ENCODE data around the gene FAM110D.

The FAM110D gene

DNA sequence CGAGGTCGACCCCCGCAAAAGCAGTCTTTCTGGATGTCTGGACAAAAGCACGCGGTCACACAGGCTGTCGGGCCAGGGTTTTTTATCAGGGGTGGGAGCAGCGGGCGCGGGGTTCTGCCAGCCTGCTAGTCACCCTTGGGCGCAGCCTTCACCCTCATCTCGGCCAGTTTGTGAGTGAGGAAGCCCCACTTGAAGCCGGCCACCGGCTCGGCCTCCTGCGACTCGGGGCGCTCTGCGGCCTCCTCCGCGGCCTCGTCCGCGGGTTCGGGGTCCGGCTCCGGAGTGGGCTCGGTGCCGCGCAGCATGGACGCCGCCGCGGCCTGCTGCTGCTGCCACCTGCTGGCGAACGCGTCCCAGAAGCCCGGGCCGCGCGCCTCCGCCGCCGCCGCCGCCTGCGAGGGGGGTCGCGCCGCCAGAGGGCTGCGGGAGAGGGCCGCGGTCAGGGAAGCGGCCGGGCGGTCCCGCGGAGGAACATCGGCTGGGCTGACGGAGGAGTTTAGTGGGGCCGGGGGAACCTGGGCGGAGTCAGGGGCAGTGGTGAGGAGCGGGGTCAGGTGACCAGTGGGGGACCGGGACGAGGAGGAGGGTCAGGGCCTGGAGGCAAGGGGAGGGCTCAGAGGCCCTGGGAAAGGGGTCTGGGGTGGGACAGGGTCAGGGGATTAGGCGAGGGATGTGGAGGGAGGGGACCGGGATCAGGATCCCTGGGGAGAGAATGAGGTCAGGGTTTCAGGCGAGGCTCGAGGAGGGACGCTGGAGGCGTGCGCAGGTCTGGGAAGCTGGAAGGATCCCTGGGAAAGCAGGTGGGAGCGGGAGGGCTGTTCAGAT is 5.4 kb downstream of the FAM110D start:
- DNase-seq: peak; percentile 64

- no peak for DNase-seq
Observed at GRCh38 chr1:26164861-26165842, 6.3 kb downstream of the FAM110D start.

DNA sequence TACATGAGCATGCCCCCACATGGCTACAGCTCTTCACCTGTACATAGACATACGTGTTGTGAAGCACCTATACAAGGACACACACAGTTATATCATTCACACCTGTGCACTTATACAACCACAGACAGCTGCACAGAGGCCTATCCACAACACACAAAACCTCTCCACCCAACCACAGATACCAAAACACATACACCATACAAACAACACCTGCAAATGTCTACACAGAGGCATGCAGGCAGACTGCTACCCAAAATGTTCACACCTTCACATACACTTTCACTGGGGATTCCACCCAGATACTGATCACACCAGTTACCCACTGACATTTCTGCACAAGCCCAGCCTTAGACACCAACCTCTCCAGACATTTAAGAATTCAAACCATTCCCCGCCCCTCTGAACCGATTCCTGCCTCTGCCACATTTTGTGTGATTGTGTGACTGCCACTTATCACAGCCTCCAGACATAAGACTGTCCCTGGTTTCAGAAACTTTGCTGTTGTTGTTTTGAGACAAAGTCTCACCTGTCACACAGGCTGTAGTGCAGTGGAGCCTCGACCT is 7.9 kb downstream of the FAM110D start:
- DNase-seq: no peak

DNA sequence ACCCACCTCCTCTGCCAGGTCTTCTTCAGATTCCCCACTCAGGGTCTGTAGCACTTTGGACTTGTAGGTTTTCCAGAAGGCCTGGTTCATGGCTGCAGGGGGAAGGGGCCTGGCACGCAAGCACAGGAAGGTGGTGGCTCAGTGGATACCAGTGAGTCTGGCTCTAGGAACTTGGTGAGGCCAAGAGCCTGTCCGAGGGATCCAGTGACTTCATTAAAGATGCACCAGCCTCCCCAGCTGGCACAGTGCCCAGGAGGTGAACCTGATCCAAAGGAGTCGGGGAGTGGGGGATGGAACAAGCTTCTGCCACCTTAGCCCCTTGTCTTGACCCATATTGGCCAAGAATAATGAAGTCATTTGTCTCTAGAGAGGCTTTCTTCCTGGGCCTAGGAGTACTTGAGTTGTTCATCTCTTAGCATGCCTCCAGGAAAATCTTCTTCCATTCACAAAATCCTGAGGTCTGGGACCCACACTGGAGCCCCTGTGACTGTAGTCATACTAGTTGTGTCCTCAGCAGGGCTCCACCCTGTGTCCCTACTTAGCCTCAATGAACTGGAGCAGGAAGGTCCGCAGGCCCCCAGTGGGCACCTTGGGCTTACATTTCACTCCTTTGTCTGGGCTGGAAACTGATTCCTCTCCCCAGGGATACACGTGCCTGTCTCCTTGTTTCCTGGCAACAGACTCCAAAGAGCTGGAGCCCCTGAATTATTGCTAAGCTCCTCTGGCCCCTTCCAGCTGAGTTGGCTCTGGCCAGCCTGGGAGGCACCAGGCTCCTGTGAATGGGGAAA is 9.7 kb downstream of the FAM110D start, which contains the start of gene C1orf232:
TSS of gene C1orf232 (minus strand) at position 554 of the 788 bp plus-strand sequence. CDS start at position 90, 464 bp downstream.
- no peak for DNase-seq

GRCh38 chr1:26169198-26169554 is 10.3 kb downstream of the FAM110D start:
- DNase-seq: no peak

GRCh38 chr1:26169669-26170471 is 11.0 kb downstream of the FAM110D start, which contains the start of gene ZNF593:
ZNF593 (plus strand) TSS chr1:26169908; CDS start chr1:26169984, 76 bp downstream.
- peak; percentile 89 for DNase-seq

GRCh38 chr1:26170472-26170821 is 11.6 kb downstream of the FAM110D start:
- no peak for DNase-seq

DNA sequence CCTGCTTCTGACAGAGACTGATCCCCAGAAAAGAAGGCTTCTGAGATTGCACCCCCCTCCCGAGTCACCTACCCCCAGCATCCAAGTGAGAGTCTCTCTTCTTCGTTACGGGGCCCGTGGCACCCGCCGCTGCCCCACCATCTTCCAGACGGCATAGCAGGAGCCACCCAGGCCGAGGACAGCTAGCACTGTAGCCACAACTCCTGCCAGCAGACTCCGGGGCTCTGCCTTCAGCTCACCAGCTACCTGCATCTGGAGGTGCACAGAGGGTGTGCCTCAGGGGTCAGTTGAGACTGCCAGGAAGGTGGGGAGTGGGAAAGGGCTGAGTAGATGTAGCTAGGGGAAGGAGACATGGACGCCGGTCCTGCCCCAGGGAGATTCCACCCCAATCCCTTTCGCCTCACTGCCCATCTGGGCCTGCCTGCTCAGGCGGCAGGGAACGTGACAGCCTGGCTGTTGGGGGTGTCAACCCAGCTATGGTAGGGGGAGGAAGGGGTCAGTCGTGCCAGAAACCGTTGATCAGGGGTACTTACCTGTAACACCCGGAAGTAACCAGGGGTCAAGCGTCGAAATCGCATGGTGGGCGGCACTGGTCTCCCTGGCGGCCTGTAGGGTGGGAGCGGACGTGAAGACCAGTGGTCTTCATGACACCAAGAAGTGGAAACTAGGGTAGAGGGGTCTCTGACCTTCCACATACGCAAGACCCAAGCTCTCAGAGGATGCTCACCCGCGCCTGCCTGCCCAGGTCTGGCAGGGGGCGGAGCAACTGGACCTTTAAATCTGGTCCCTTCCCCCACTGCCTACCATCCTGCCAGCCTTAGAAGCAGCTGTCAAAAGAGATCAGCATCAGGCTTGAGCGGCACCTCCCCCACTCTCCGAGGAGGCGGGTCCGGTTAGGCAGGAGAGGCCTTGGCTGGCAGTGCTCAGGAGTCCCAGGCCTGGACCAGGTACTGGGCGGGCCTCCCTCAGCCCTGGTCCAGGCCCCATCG is 12.5 kb downstream of the FAM110D start, which contains the start of gene ZNF593OS:
TSS of gene ZNF593OS (minus strand) at position 749 of the 989 bp plus-strand sequence. CDS start at position 578, 171 bp downstream.
- no peak for DNase-seq

DNA sequence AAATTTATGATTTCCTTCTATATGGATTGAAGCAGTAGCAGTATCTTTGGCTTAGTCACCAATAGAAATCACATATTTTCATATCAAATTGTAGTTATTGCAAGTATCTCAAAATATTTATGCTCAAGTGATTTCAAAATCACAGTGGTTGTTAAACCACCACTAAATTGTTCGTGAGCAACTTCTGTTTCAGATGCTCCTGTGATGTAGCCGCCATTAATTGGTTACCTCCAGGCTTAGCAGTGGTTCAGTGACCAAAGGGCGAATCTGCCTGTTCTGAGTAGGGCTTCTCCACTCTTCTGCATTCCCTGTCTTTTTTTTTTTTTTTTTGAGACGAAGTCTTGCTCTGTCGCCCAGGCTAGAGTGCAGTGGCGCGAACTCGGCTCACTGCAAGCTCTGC is 16.5 kb downstream of the FAM110D start:
- no peak for DNase-seq

DNA sequence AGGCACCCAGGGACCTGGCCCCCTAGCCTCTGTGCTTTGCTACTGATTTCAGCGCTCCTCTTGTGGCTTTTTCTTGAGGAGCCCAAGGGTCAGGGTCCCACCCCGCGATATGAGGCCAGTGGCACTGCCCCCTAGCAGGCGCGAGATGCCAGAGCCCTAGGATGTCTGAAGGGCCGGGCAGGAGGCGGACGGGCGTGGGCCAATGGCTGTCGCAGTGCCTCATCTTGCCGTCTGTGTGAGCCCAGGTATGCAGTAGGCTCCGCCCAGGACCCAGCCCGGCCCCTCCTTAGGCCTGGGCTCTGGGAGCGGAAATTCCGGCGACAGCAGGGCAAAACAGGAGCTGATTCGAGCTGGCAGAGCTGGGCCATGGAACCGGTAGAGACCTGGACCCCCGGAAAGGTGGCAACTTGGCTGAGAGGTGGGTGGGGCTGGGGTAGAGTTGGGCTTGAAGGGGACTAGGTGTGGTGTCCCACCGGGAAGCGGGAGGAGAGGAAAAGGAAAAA is 18.4 kb downstream of the FAM110D start, which contains the start of gene CNKSR1:
TSS of gene CNKSR1 (plus strand) at position 310 of the 503 bp plus-strand sequence. CDS start at position 367, 57 bp downstream.
- DNase-seq: no peak

- no peak for DNase-seq
Observed at GRCh38 chr1:26180010-26180506, 21.2 kb downstream of the FAM110D start.

DNA sequence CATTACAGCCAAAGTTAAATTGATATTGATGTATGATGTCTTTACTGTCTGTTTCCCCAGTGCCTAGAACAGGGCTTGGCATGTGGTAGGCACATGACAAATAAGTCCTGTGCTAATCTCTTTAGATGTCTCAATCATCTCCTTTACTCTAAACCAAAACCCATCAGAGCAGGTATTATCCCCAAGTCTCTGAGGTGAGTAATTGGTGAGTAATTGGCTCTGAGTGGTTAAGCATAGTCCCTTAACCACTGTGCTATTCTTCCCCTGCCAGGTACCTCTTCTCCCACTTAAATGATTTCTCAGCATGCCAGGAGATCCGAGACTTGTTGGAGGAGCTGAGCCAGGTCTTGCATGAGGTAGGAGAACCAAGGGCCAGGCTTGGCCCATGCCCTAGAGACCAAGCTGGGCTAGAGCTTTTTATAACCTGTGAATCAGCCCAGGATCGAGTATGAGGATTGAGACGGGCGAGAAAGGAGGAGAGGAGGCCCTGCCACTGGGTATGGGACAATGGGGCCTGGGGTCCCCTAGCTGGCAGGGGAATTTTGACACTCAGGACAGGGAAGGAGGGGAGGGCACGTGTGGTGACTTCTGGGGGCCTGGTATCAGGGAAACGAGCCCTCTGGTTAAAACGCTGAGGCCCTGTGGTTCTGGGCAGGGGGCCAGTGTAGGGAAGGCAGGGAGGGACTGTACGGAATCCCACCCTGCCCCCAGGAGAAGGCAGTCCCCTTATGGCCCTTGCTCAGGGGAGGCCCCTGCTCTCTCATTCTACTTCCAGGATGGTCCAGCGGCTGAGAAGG is 22.9 kb downstream of the FAM110D start:
- no peak for DNase-seq

GRCh38 chr1:26182383-26182696 is 23.5 kb downstream of the FAM110D start:
- DNase-seq: no peak

DNA sequence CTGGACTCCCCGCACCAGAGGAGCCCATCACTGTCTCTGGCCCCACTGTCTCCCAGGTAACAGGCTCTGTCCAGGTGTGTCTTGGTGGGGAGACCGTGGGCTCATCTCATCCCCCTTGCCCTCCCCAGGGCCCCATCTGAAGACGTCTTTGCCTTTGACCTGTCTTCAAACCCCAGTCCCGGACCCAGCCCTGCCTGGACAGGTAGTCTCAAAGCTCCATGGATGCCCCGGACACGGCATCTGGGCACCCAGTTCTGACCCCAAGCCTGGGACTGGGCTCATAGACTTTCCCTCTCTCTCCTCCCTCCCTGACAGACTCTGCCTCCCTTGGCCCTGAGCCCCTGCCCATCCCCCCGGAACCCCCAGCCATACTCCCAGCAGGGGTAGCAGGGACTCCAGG is 25.2 kb downstream of the FAM110D start:
- DNase-seq: no peak

- no peak for DNase-seq
Observed at GRCh38 chr1:26184883-26185282, 26.0 kb downstream of the FAM110D start.

DNA sequence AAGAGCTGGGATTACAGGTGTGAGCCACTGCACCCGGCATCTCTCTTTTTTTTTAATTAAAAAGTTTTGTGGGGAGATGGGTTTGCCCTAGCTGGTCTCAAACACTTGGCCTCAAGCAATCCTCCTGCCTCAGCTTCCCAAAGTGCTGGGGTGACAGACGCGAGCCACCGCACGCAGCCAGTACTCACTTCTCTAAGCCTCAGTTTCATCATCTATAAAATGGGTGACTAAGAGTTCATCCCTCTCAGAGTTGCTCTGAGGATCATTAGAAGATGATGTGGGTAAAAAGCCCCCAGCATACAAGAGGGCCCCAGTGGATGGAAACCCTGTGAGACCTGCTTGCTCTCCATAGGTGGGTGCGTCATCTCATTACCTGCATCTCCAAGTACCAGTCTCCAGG is 29.0 kb downstream of the FAM110D start:
- no peak for DNase-seq

DNA sequence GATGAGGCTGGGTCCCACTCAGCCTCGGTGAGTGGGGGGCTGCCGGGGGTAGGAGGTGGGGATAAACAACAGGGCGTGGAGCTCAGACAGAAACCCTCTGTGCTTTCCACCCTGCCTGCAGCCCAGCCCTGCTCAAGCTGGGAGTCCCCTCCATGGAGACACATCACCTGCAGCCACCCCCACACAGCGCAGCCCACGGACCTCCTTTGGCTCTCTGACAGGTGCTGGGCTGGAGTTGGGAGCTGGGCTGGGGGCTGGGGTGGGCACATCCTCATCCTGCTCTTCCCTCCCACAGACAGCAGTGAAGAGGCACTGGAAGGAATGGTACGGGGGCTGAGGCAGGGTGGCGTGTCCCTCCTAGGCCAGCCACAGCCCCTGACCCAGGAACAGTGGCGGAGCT is 29.6 kb downstream of the FAM110D start:
- DNase-seq: no peak

DNA sequence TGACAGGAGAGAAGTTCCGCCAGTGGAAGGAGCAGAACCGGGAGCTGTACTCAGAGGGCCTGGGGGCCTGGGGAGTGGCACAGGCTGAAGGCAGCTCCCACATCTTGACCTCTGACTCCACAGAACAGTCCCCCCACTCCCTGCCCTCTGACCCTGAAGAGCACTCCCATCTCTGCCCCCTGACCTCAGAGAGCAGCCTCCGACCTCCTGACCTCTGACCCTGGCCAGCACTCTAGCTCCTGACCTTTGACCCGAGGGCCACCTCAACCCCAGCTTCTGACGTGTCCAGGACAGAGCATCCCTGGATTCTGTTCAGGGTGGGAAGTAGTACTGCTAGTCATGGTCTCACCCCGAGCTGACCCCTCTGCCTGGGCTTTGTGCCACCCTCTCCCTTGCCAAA is 30.5 kb downstream of the FAM110D start:
- DNase-seq: no peak

GRCh38 chr1:26189751-26190275 is 30.9 kb downstream of the FAM110D start:
- DNase-seq: no peak

Measured in stimulated activated CD4-positive, alpha-beta T cell treated with anti-CD3 and anti-CD28 coated beads, Interleukin-12 subunit alpha, Interleukin-12 subunit beta, amount 100 ng/mL, for 4 hours (primary cell).